Adrenal gland (tissue), 5 donors: ENCODE measurements around the gene CREB3L4.

ENCODE experiments used
- CTCF ChIP-seq, 6 experiments: fragments of 450-650 bp in 4 of 6; fragments of 200-600 bp in 2 of 6; sonication (generic) in 1 of 6; IDR thresholded peaks; 1 replicate in 5 of 6; 2 replicates in 1 of 6; pipeline versions ENCODE4 v1.5.1 to v1.8.0; 2016 to 2021; ENCODE audit warnings: antibody characterized with exemption in 6 of 6, mild to moderate bottlenecking in 2 of 6, moderate library complexity in 1 of 6
- POLR2A ChIP-seq, 2 donors: fragments of 450-650 bp; IDR thresholded peaks; one replicate each; pipeline ENCODE4 v1.6.1; 2017; ENCODE audit warnings: antibody characterized with exemption in 2 of 2, mild to moderate bottlenecking in 2 of 2, moderate library complexity in 1 of 2
- donor health status: DM: no; HTN: no; CAD: no.

GRCh38 chr1:153921080-153921802, 46.5 kb upstream of the CREB3L4 start:
- TF ChIP-seq CTCF (IDR thresholded peaks at IDR 0.05) (no peak), POLR2A (IDR thresholded peaks at IDR 0.05) (no peak)
